Heart right ventricle (tissue), 16 donors: ENCODE measurements around the gene WFS1. TPM values are rescaled to one million over a fixed set of nuclear protein-coding genes. Genes with fewer than 3 reads are reported as not detected.
A peak's percentile ranks its signal among the peaks of the same experiment; 100 is the strongest.

Experiments used
- ATAC-seq, 8 donors: fragments of 200-7000 bp; cut with Tn5 transposase; one replicate each; pipeline ENCODE4 v1.9.1; 2020; ENCODE audit warnings: mild to moderate bottlenecking in 8 of 8, moderate library complexity in 8 of 8, moderate number of reproducible peaks in 1 of 8
- DNase-seq, 2 donors: peaks; one replicate each; pipeline ENCODE4 v3.0.0-alpha.2; 2020
- H3K27ac ChIP-seq, 10 donors: fragments of 200-600 bp; sonication (generic) in 2 of 10; one replicate each; pipeline versions ENCODE4 v1.5.0 to v1.8.0; 2020 to 2022; ENCODE audit warnings: mild to moderate bottlenecking in 3 of 10
- H3K27me3 ChIP-seq, 7 donors: fragments of 200-600 bp; one replicate each; pipeline ENCODE4 v1.8.0; 2021 to 2022; ENCODE audit warnings: mild to moderate bottlenecking in 2 of 7
- H3K36me3 ChIP-seq, 9 donors: fragments of 200-600 bp; sonication (generic) in 1 of 9; one replicate each; pipeline versions ENCODE4 v1.5.0 to v1.8.0; 2020 to 2022; ENCODE audit warnings: mild to moderate bottlenecking in 2 of 9
- H3K4me1 ChIP-seq, 9 donors: fragments of 200-600 bp; sonication (generic) in 1 of 9; one replicate each; pipeline versions ENCODE4 v1.5.0 to v1.8.0; 2020 to 2022; ENCODE audit warnings: mild to moderate bottlenecking in 4 of 9
- H3K4me3 ChIP-seq, 10 donors: fragments of 200-600 bp; sonication (generic) in 2 of 10; one replicate each; pipeline versions ENCODE4 v1.5.0 to v1.8.0; 2020 to 2022; ENCODE audit warnings: mild to moderate bottlenecking in 7 of 10, moderate library complexity in 2 of 10
- H3K9me3 ChIP-seq, 11 donors: fragments of 200-600 bp in 10 of 11; sonication (generic) in 2 of 11; one replicate each; pipeline versions ENCODE4 v1.5.0 to v1.8.0; 2013 to 2022; ENCODE audit warnings: mild to moderate bottlenecking in 2 of 11, control low read depth in 1 of 11, moderate library complexity in 1 of 11
- WGBS, 2 donors: extraction: QIAGEN DNeasy Blood & Tissue Kit; methylation state at CpG; one replicate each; pipeline ENCODE4 v1.1.7; 2013; ENCODE audit warnings: inconsistent platforms in 1 of 2; 5-methylcytosine and 5-hydroxymethylcytosine counted together
- intact Hi-C, 10 donors: fragments of 100-400 bp; cut with DNase I; formaldehyde crosslinking; loops; one replicate each; pipeline versions ENCODE4 v1.11.1 to v1.14.2; 2022
- polyA plus RNA-seq, 2 donors: library from polyadenylated mRNA; stranded (reverse); fragments of 200-250 nt; gene quantifications; one replicate each; pipeline ENCODE4 v1.2.3, GENCODE V29; 2013
- total RNA-seq, 10 donors: library from RNA; stranded (reverse); fragmentation: NEBNext Ultra II Directional in 3 of 10; extraction: Animal tissue kit (Norgen Biotek cat#: 25700) in 3 of 10; gene quantifications; one replicate each; pipeline versions ENCODE4 v1.2.1 to v1.2.4, GENCODE V29; 2021 to 2023
- TF ChIP-seq, protein P1 (sequence below), 9 donors: fragments of 200-600 bp; sonication (generic) in 2 of 9; IDR thresholded peaks; one replicate each; pipeline versions ENCODE4 v1.5.0 to v1.8.0; 2021 to 2022; ENCODE audit warnings: antibody characterized with exemption in 9 of 9, mild to moderate bottlenecking in 5 of 9, moderate library complexity in 1 of 9
- donor health status: Arrhythmogenic right ventricular cardiomyopathy.
- donor health status: ischemic (EF 13 %, LVEDD 7.1; RV severe dilation, severe dysfunction).
- donor health status: healthy with polysubstance abuse.
- donor health status: DM: no; HTN: yes; CAD: no.
- donor health status: DM: no; HTN: no; CAD: no.
- donor health status: ischemic (EF 25% LVEDD 6.9; RV normal size, moderate dysfunction).
- donor health status: ischemic (EF 25% LVEDD 5.7; RV mildly dilated, moderate dysfunction).
- donor health status: healthy.
- donor health status: DM: yes; HTN: yes; CAD: no.
- donor health status: Ischemic cardiomyopathy.
- donor health status: ischemic (EF 35%, LVEDD 5.7; RV mildly dilated, moderate dysfunction).
- donor health status: nonischemic (EF 11% LVEDD 7.7; RV severe dilation, severe dysfunction).
- donor health status: DM: yes; HTN: yes; CAD: no.
- donor health status: PGD.
- donor health status: ischemic (EF 29% LVEDD 5.4; RV normal size, mild dysfunction).
- donor health status: nonischemic (EF 23%, LVEDD 6.1; RV moderate dilation, normal function).

Gene WFS1
- total and polyA plus RNA-seq, 12 donors = 35.0 to 119 (median 69.4) TPM

- ATAC-seq (peak; percentile 57 to 80 (median 76)), DNase-seq (peak; percentile 54 to 80)
- TF ChIP-seq, protein P1, sequence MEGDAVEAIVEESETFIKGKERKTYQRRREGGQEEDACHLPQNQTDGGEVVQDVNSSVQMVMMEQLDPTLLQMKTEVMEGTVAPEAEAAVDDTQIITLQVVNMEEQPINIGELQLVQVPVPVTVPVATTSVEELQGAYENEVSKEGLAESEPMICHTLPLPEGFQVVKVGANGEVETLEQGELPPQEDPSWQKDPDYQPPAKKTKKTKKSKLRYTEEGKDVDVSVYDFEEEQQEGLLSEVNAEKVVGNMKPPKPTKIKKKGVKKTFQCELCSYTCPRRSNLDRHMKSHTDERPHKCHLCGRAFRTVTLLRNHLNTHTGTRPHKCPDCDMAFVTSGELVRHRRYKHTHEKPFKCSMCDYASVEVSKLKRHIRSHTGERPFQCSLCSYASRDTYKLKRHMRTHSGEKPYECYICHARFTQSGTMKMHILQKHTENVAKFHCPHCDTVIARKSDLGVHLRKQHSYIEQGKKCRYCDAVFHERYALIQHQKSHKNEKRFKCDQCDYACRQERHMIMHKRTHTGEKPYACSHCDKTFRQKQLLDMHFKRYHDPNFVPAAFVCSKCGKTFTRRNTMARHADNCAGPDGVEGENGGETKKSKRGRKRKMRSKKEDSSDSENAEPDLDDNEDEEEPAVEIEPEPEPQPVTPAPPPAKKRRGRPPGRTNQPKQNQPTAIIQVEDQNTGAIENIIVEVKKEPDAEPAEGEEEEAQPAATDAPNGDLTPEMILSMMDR (IDR thresholded peaks at IDR 0.05) = no peak
- Histone ChIP-seq H3K36me3 (peaks cover 0 to 39% (median 0%) of the 10 kb centered on the region in 9 donors), H3K4me1 (peaks cover 45 to 95% (median 71%) of the 10 kb centered on the region in 9 donors), H3K27me3 (no peaks in the 10 kb centered on the region), H3K27ac (peak overlapping the region; percentile 63 to 86 (median 78)), H3K9me3 (no peaks in the 10 kb centered on the region), H3K4me3 (peak overlapping the region in 1 of 10 donors; percentile 29)
- 13 to 26% methylated on average over 10 of the region's 10 CpGs for WGBS, 2 donors
- intact Hi-C loops = no loop called here
Observed at GRCh38 chr4:6278801-6279197, 9.1 kb downstream of the WFS1 start.

DNA sequence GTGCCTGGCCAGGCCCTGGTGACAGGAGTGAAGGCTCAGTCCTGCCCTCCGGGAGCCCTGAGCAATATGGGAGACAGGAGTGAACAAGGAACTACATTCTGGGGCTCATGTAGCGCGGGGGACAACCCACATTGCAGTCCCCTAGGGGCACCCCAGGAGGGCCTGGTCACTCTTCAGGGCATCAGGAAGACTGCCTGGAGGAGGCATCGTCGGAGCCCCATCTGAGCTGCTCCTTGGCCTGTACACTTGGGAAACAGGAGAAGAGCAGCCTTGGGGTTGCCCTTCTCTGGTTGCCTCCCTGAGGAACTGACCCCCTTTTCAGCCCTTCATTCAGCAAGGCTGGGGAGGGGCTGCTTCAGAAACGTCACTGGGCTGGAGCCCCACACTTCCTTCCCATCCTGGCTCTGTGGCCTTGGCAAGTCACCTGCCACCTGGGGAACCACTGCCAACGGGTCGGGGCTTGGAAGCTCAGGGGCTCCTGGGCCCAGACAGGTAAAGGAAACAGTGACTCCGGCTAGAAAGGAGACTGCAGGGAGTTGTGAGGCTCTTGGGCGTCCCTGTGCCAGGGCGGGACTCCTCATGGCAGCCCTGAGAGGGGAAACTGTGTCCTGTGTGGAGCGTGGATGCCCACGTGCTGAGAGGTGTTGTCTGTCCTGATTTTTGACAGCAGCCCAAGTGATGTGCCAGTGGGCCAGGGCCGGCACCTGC lies 10.1 kb downstream of the WFS1 start:
- Histone ChIP-seq H3K4me1 (peaks cover 45 to 85% (median 71%) of the 10 kb centered on the region in 9 donors), H3K36me3 (peaks cover 0 to 46% (median 0%) of the 10 kb centered on the region in 9 donors), H3K4me3 (no peak overlapping the region), H3K27me3 (no peaks in the 10 kb centered on the region), H3K9me3 (no peaks in the 10 kb centered on the region), H3K27ac (peak overlapping the region in 8 of 10 donors; percentile 34 to 86 (median 76))
- DNase-seq = no peak
- WGBS, 2 donors = 87 to 93% methylated on average over 14 of the region's 14 CpGs
- intact Hi-C loops = no loop called here
- no peak for ATAC-seq
- TF ChIP-seq, protein P1 (IDR thresholded peaks at IDR 0.05) = no peak

DNA sequence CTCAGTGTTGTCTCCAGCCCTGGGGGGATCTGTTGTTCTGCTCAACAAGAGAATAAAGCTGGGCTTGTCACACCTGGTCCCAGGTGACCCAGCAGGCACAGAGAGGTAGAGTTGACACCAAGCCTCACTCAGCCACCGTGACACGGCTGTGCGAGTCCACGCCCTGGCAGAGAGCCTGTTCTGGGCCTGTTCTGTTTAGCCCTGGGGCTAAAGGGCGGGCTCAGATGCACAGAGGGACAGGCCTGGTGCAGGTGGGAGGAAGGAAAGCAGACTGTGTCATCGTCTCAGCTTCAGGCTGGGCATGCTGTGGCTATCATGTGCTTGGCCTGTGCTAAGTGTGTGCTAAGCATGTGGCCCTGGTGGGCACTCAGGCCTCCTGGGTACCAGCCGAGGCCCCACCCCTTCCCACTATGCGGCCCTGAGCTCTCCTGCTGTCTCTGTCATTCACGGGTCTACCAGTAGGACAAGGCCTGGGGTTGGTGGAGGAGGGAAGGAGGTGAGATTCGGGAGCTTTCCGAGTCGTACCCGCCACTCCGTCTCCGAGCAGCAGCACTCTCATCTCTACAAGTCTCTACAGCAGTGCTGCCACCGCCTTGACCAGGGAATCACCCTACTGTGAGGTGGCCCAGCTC lies 10.8 kb downstream of the WFS1 start:
- ATAC-seq (no peak), DNase-seq (no peak)
- TF ChIP-seq, protein P1 (IDR thresholded peaks at IDR 0.05) = no peak
- Histone ChIP-seq H3K4me3 (no peak overlapping the region), H3K27ac (peak overlapping the region in 3 of 10 donors; percentile 24 to 70 (median 59)), H3K27me3 (no peaks in the 10 kb centered on the region), H3K4me1 (peaks cover 44 to 78% (median 65%) of the 10 kb centered on the region in 9 donors), H3K9me3 (no peaks in the 10 kb centered on the region), H3K36me3 (peaks cover 0 to 53% (median 0%) of the 10 kb centered on the region in 9 donors)
- intact Hi-C loops = no loop called here
- 86 to 87% methylated on average over 16 of the region's 16 CpGs for WGBS, 2 donors

- TF ChIP-seq, protein P1 (IDR thresholded peaks at IDR 0.05) = no peak
- peak; percentile 65 to 68 for DNase-seq
- intact Hi-C loops = no loop called here
Observed at GRCh38 chr4:6281436-6282313, 12.0 kb downstream of the WFS1 start.

More at GRCh38 chr4:6281436-6282313, 12.0 kb downstream of the WFS1 start:
- no peaks in the 10 kb centered on the region for H3K27me3 ChIP-seq
- peak; percentile 5 to 72 (median 60) for ATAC-seq
- H3K27ac ChIP-seq = peak overlapping the region; percentile 18 to 70 (median 36)
- WGBS, 2 donors = 68% methylated on average over 20 of the region's 20 CpGs
- peaks cover 0 to 65% (median 0%) of the 10 kb centered on the region in 9 donors for H3K36me3 ChIP-seq
- peaks cover 32 to 66% (median 53%) of the 10 kb centered on the region in 9 donors for H3K4me1 ChIP-seq
- no peak overlapping the region for H3K4me3 ChIP-seq
- H3K9me3 ChIP-seq = no peaks in the 10 kb centered on the region
